Esophagus muscularis mucosa (tissue), 4 donors: ENCODE measurements around the gene PDE1C. TPM values are rescaled to one million over a fixed set of nuclear protein-coding genes. Genes with fewer than 3 reads are reported as not detected.

ENCODE experiments used
- DNase-seq: peaks from one replicate; pipeline ENCODE4 v3.0.0-alpha.2; 2017; ENCODE audit errors: extremely low spot score
- H3K27ac ChIP-seq, 4 donors: fragments of 200-600 bp; sonication (generic); replicated peaks in 1 of 4; 1 replicate in 3 of 4; 2 replicates in 1 of 4; pipeline ENCODE4 v1.5.1; 2016 to 2019; ENCODE audit warnings: mild to moderate bottlenecking in 1 of 4
- H3K27me3 ChIP-seq, 4 donors: fragments of 200-600 bp; sonication (generic); one replicate each; pipeline versions ENCODE4 v1.5.1 to v1.6.0; 2016 to 2019
- H3K36me3 ChIP-seq, 4 donors: fragments of 200-600 bp; sonication (generic); one replicate each; pipeline ENCODE4 v1.5.1; 2016 to 2019
- H3K4me1 ChIP-seq, 4 donors: fragments of 200-600 bp; sonication (generic); one replicate each; pipeline ENCODE4 v1.5.1; 2016 to 2019
- H3K4me3 ChIP-seq, 4 donors: fragments of 200-600 bp; sonication (generic); 1 replicate in 2 of 4; 2 replicates in 2 of 4; pipeline ENCODE4 v1.5.1; 2016 to 2019; ENCODE audit warnings: mild to moderate bottlenecking in 4 of 4, moderate library complexity in 1 of 4
- H3K9me3 ChIP-seq, 4 donors: fragments of 200-600 bp; sonication (generic); 1 replicate in 3 of 4; 2 replicates in 1 of 4; pipeline ENCODE4 v1.5.1; 2016 to 2019
- EP300 ChIP-seq: sonication (generic); formaldehyde crosslinking; IDR thresholded peaks from one replicate; pipeline ENCODE4 v1.6.1; 2017; ENCODE audit warnings: antibody characterized with exemption
- POLR2A ChIP-seq: fragments of 450-650 bp; IDR thresholded peaks from one replicate; pipeline ENCODE4 v1.6.1; 2017; ENCODE audit warnings: antibody characterized with exemption, moderate library complexity, mild to moderate bottlenecking, low read depth
- POLR2AphosphoS5 ChIP-seq, 2 donors: sonication (generic); formaldehyde crosslinking; IDR thresholded peaks; one replicate each; pipeline ENCODE4 v1.6.1; 2017; ENCODE audit warnings: antibody characterized with exemption in 2 of 2
- WGBS: methylation state at CpG from one replicate; pipeline ENCODE4 v1.1.5; 2018; 5-methylcytosine and 5-hydroxymethylcytosine counted together
- intact Hi-C: fragments of 100-400 bp; cut with DNase I; formaldehyde crosslinking; loops from one replicate; pipeline ENCODE4 v1.15.1; 2023
- total RNA-seq, 4 donors: library from RNA; depleted of rRNA; stranded (reverse); fragments of >200 nt; gene quantifications; one replicate each; pipeline versions ENCODE4 v1.1.0 to v1.2.1, GENCODE V29; 2016
- TF ChIP-seq, protein P1 (sequence below), 3 experiments: fragments of 200-600 bp in 2 of 3; fragments of 450-650 bp in 1 of 3; sonication (generic) in 2 of 3; IDR thresholded peaks; one replicate each; pipeline ENCODE4 v1.5.1; 2017 to 2019; ENCODE audit warnings: antibody characterized with exemption in 3 of 3, mild to moderate bottlenecking in 2 of 3, moderate library complexity in 1 of 3

Gene PDE1C
- total RNA-seq, 4 donors from 2014 or later = 13.3 to 25.5 (median 17.3) TPM

DNA sequence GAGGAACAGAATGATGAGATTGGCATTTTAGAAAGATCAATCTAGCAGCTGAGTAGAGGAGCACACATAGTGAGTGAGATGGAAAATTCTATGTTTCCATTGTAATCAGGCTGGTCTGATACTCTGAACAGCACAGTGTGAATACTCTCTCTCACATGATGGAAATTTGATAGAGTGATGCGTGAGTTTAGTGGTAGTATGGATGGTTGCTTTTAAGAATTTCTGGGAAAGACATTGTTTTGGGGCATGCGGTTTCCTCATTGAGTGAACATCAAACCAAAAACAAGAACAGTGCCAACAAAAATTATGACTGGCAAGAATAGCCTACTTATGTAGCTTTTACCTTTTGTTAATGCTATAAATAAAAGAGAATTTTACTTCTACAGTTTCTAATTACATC lies 183.2 kb downstream of the PDE1C start:
- Histone ChIP-seq H3K36me3 (no peaks in the 10 kb centered on the region), H3K4me1 (peaks cover 54 to 60% (median 58%) of the 10 kb centered on the region in 4 donors), H3K27ac (no peak overlapping the region), H3K4me3 (no peak overlapping the region), H3K27me3 (no peaks in the 10 kb centered on the region), H3K9me3 (no peaks in the 10 kb centered on the region)
- no peak for DNase-seq
- WGBS = 95% methylated on average over 2 of the region's 2 CpGs
- TF ChIP-seq, protein P1, sequence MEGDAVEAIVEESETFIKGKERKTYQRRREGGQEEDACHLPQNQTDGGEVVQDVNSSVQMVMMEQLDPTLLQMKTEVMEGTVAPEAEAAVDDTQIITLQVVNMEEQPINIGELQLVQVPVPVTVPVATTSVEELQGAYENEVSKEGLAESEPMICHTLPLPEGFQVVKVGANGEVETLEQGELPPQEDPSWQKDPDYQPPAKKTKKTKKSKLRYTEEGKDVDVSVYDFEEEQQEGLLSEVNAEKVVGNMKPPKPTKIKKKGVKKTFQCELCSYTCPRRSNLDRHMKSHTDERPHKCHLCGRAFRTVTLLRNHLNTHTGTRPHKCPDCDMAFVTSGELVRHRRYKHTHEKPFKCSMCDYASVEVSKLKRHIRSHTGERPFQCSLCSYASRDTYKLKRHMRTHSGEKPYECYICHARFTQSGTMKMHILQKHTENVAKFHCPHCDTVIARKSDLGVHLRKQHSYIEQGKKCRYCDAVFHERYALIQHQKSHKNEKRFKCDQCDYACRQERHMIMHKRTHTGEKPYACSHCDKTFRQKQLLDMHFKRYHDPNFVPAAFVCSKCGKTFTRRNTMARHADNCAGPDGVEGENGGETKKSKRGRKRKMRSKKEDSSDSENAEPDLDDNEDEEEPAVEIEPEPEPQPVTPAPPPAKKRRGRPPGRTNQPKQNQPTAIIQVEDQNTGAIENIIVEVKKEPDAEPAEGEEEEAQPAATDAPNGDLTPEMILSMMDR (IDR thresholded peaks at IDR 0.05) = no peak
- no peak for TF ChIP-seq POLR2AphosphoS5 (IDR thresholded peaks at IDR 0.05)
- no peak for TF ChIP-seq EP300
- no peak for TF ChIP-seq POLR2A
- intact Hi-C loops = loop anchor here (5.0 kb wide), 2 partner anchors 60 to 180 kb away; no protein-coding TSS in a partner anchor

DNA sequence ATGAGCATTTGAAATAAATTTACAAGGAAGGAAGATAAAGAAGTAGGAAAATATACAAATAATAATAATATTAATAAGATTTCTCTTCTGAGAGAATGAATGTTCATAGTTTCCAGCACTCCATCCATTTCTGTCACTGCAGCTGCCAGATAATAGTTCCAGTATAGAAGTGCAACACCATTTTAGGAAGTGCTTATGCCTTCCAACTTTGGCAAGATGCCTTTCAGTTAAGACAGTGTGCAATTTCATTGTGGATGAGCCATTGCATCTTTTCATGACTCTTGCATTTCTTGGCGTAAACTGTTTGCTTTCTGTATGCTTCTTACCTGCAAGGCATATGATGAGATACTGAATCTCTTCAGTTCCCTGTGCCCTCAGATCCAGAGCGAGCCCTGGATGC lies 185.0 kb downstream of the PDE1C start:
- no peaks in the 10 kb centered on the region for H3K27me3 ChIP-seq
- TF ChIP-seq, protein P1 (IDR thresholded peaks at IDR 0.05) = no peak
- TF ChIP-seq POLR2A = no peak
- no peak for TF ChIP-seq EP300
- TF ChIP-seq POLR2AphosphoS5 (IDR thresholded peaks at IDR 0.05) = peak; percentile 18 to 65
- H3K36me3 ChIP-seq = no peaks in the 10 kb centered on the region
- intact Hi-C loops = loop anchor here (5.0 kb wide), 2 partner anchors 62 to 182 kb away; no protein-coding TSS in a partner anchor
- DNase-seq = no peak
- H3K4me3 ChIP-seq = no peak overlapping the region
- 33% methylated on average over 2 of the region's 2 CpGs for WGBS
- H3K4me1 ChIP-seq = peaks cover 52 to 56% (median 53%) of the 10 kb centered on the region in 4 donors
- H3K27ac ChIP-seq = peak overlapping the region; percentile 77 to 86 (median 82)
- H3K9me3 ChIP-seq = no peaks in the 10 kb centered on the region

GRCh38 chr7:31883761-31884164 lies 186.4 kb downstream of the PDE1C start:
- Histone ChIP-seq H3K9me3 (no peaks in the 10 kb centered on the region), H3K27me3 (no peaks in the 10 kb centered on the region), H3K27ac (peak overlapping the region; percentile 77 to 86 (median 82)), H3K4me1 (peaks cover 43 to 48% (median 45%) of the 10 kb centered on the region in 4 donors), H3K4me3 (no peak overlapping the region), H3K36me3 (peaks cover 0 to 2% (median 0%) of the 10 kb centered on the region in 4 donors)
- TF ChIP-seq, protein P1 (IDR thresholded peaks at IDR 0.05) = no peak
- TF ChIP-seq POLR2AphosphoS5 (IDR thresholded peaks at IDR 0.05) (peak in 1 of 2 donors; percentile 21), EP300 (no peak), POLR2A (no peak)
- intact Hi-C loops = no loop called here
- WGBS = 26% methylated on average over 3 of the region's 3 CpGs
- DNase-seq = no peak

GRCh38 chr7:31882187-31882586 lies 188.0 kb downstream of the PDE1C start:
- Histone ChIP-seq H3K4me3 (no peak overlapping the region), H3K9me3 (no peaks in the 10 kb centered on the region), H3K36me3 (peaks cover 0 to 4% (median 0%) of the 10 kb centered on the region in 4 donors), H3K27ac (peak overlapping the region; percentile 77 to 86 (median 82)), H3K4me1 (peaks cover 43 to 48% (median 45%) of the 10 kb centered on the region in 4 donors), H3K27me3 (no peaks in the 10 kb centered on the region)
- WGBS = 33% methylated on average over 4 of the region's 4 CpGs
- intact Hi-C loops = no loop called here
- no peak for DNase-seq
- TF ChIP-seq, protein P1 (IDR thresholded peaks at IDR 0.05) = peak; percentile 14 to 55 (median 22)
- no peak for TF ChIP-seq EP300
- no peak for TF ChIP-seq POLR2A
- TF ChIP-seq POLR2AphosphoS5 (IDR thresholded peaks at IDR 0.05) = peak; percentile 35 to 51

GRCh38 chr7:31878875-31879274 lies 191.3 kb downstream of the PDE1C start:
- H3K36me3 ChIP-seq = peaks cover 0 to 4% (median 0%) of the 10 kb centered on the region in 4 donors
- no peaks in the 10 kb centered on the region for H3K9me3 ChIP-seq
- DNase-seq = no peak
- H3K27ac ChIP-seq = no peak overlapping the region
- intact Hi-C loops = no loop called here
- peaks cover 19 to 38% (median 26%) of the 10 kb centered on the region in 4 donors for H3K4me1 ChIP-seq
- WGBS = 88% methylated on average over 9 of the region's 9 CpGs
- H3K4me3 ChIP-seq = no peak overlapping the region
- H3K27me3 ChIP-seq = no peaks in the 10 kb centered on the region
- TF ChIP-seq, protein P1 (IDR thresholded peaks at IDR 0.05) = no peak
- TF ChIP-seq EP300 (no peak), POLR2AphosphoS5 (IDR thresholded peaks at IDR 0.05) (no peak), POLR2A (no peak)
